ENCODE data around the gene FGR.
A peak's percentile ranks its signal among the peaks of the same experiment; 100 is the strongest.

The FGR gene

DNA sequence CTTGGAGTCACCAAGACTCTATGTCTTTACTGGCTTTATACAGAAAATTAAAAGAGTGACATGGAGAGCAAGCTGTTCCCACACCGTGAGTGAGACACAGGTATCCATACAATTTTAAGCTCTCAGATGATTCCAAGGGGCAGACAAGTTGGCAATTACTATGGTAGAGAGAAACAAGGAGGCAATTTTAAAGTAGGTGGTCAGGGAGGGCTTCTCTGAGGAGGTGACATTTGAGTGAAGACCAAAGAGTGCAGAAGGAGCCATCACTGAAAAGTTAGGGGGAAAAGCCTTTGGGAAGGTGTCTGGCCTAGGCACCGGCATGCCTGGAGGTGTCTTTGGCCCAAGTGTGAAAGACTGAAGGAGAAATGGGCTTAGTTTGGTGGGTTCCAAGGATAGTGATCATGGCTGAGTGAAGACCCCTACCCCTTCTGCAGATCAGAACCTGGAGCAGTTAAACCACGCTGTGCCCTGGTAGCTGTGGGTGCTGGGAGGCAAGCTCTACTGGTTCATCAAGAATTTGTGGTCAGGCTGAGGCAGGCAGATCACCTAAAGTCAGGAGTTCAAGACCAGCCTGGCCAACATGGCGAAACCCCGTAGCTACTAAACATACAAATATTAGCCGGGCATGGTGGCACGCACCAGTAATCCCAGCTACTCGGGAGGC, 26.6 kb upstream of the FGR start:
- ChIA-PET POLR2A (no interaction called here), CTCF (interaction anchor here (1.1 to 13.1 kb wide), 17 partner anchors 8 to 363 kb away, joined by 3 to 687 read pairs (median 11); partner anchors contain the start of genes AHDC1, IFI6 and MAP3K6)
- TF ChIP-seq, protein P1, sequence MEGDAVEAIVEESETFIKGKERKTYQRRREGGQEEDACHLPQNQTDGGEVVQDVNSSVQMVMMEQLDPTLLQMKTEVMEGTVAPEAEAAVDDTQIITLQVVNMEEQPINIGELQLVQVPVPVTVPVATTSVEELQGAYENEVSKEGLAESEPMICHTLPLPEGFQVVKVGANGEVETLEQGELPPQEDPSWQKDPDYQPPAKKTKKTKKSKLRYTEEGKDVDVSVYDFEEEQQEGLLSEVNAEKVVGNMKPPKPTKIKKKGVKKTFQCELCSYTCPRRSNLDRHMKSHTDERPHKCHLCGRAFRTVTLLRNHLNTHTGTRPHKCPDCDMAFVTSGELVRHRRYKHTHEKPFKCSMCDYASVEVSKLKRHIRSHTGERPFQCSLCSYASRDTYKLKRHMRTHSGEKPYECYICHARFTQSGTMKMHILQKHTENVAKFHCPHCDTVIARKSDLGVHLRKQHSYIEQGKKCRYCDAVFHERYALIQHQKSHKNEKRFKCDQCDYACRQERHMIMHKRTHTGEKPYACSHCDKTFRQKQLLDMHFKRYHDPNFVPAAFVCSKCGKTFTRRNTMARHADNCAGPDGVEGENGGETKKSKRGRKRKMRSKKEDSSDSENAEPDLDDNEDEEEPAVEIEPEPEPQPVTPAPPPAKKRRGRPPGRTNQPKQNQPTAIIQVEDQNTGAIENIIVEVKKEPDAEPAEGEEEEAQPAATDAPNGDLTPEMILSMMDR (IDR thresholded peaks at IDR 0.05; ENCODE audit: insufficient read depth, low read length, missing control alignments): no peak
- no peak for DNase-seq (ENCODE audit: low read depth, low spot score)
- no peak overlapping the region for H3K4me3 ChIP-seq (ENCODE audit: low read depth, low read length)

GRCh38 chr1:27660300-27660835, 25.4 kb upstream of the FGR start:
- DNase-seq (ENCODE audit: low read depth, low spot score): no peak
- TF ChIP-seq, protein P1 (IDR thresholded peaks at IDR 0.05; ENCODE audit: insufficient read depth, low read length, missing control alignments): no peak
- peak overlapping the region; percentile 54 for H3K4me3 ChIP-seq (ENCODE audit: low read depth, low read length)
- ChIA-PET POLR2A (no interaction called here), CTCF (interaction anchor here (1.4 to 13.1 kb wide), 9 partner anchors 10 to 362 kb away, joined by 4 to 687 read pairs (median 33); partner anchors contain the start of genes AHDC1 and IFI6)

DNA sequence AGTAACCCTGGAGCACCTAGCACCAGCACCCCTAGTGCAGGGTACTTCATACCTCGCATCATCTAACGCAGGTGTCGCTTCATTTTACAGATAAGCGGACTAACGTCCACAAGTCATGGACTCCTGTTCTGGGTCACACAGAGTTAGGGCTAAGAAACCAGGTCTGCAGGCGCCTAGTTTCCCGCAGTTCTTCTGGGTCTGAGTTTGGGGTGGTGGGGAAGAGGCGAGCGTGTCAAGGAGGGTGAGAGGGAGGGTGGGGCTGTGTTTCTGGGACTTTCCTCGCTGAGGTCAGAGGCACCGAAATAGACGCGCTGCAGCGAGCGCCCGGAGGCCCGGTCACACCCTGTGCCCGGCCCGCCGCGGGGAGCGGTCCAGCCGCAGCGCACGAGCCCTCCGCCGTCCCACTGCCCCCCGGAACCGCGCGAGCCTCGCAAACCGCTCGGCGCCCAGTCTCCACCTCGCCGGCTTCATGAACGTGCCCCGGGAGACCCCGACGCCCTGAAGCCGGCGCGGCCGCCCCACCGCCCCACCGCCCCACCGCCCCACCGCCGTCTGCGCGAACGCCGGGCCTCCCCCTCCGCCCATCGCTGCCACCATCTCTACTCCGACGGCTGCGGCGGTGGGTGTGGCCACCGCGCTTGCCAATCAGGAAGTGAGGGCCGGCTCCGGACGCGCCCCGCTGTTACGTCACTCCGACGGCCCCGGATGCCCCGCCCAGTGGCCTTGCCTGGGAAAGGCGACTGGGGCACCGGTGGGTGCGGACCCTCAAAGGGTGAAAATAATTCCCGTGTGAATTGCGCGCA, 24.7 kb upstream of the FGR start:
- CTCF ChIA-PET: interaction anchor here (1.0 to 13.1 kb wide), 10 partner anchors 10 to 361 kb away, joined by 4 to 687 read pairs (median 28); partner anchors contain the start of genes AHDC1 and IFI6
- DNase-seq (ENCODE audit: low read depth, low spot score): no peak
- TF ChIP-seq, protein P1 (IDR thresholded peaks at IDR 0.05; ENCODE audit: insufficient read depth, low read length, missing control alignments): no peak
- H3K4me3 ChIP-seq (ENCODE audit: low read depth, low read length): peak overlapping the region; percentile 54
- POLR2A ChIA-PET: no interaction called here

GRCh38 chr1:27658951-27659496, 24.0 kb upstream of the FGR start:
- peak overlapping the region; percentile 54 for H3K4me3 ChIP-seq (ENCODE audit: low read depth, low read length)
- POLR2A ChIA-PET: no interaction called here
- no peak for DNase-seq (ENCODE audit: low read depth, low spot score)
- CTCF ChIA-PET: interaction anchor here (1.0 to 2.0 kb wide), 4 partner anchors 10 to 52 kb away, joined by 3 to 8 read pairs (median 6); no protein-coding TSS in a partner anchor
- TF ChIP-seq, protein P1 (IDR thresholded peaks at IDR 0.05; ENCODE audit: insufficient read depth, low read length, missing control alignments): no peak

DNA sequence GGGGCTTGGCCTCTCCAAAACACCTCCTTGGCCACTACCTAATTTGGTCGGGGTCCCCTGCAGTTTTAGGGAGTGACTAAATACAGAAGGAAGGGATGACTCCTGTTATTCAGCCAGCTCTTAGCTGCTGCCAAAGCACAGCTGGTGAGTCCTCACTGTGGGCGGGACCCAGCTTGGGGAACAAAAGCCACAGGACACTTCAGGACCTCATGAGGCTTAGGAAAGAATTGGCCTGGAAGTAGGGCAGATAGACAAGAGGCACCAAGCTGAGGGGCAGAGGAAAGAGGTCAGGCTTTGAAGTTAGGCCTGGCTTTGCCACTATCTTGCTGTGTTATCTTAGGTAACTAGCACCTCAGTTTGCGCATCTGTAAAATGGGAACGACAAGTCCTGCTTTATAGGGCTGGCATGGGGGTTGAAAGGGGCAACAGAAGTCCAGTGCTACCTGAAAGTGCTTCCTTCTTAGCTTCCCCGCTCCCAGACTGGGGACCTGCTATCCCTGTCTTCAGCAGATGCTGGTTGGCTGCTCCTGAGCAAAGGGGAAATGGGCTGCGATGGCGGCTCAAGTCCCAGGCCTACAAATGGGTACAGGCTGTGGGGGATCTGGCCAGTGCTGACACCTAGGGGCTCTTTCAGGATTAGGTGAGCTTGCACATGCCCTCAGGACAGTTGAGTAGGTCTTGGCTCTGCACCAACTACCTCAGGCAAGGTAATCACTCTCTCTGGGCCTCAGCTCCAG, 21.3 kb upstream of the FGR start:
- no peak overlapping the region for H3K4me3 ChIP-seq (ENCODE audit: low read depth, low read length)
- POLR2A ChIA-PET: interaction anchor here (0.6 to 0.9 kb wide), 2 partner anchors 13 to 174 kb away, joined by 3 read pairs; partner anchors contain the start of gene PPP1R8
- DNase-seq (ENCODE audit: low read depth, low spot score): no peak
- CTCF ChIA-PET: interaction anchor here (0.6 to 2.3 kb wide), 11 partner anchors 9 to 356 kb away, joined by 3 to 10 read pairs (median 6); partner anchors contain the start of gene IFI6
- TF ChIP-seq, protein P1 (IDR thresholded peaks at IDR 0.05; ENCODE audit: insufficient read depth, low read length, missing control alignments): no peak

Measured in AG04449 (cell line).